HepG2 (cell line): Measurements from ENCODE around the gene GZF1. TPM values are rescaled to one million over a fixed set of nuclear protein-coding genes. Genes with fewer than 3 reads are reported as not detected.

Experiments used
- ATAC-seq: fragments of 200-7000 bp; cut with Tn5 transposase; 3 replicates; pipeline ENCODE4 v1.9.1; 2020; ENCODE audit warnings: mild to moderate bottlenecking, moderate library complexity
- BruUV-seq: library from RNA; stranded (reverse); fragments of 400-500 nt; replicated peaks from 2 replicates; lab custom pipeline; 2021; lab: Mats Ljungman, UMichigan
- CTCF ChIA-PET: fragments of 300-600 bp; formaldehyde crosslinking; extraction: SDS; loops from one replicate; lab custom pipeline; 2021; ENCODE audit warnings: low total read pairs, inconsistent platforms, low intra/inter-chr PET ratio; lab: Yijun Ruan, JAX
- POLR2A ChIA-PET: fragments of 350-600 bp; sonication (Branson Sonifier 250); formaldehyde crosslinking; loops from one replicate; lab custom pipeline; 2020; ENCODE audit warnings: antibody characterized with exemption, inconsistent platforms; lab: Yijun Ruan, JAX
- DNase-seq: peaks from one replicate; pipeline ENCODE4 v3.0.0-alpha.2; 2015; ENCODE audit warnings: low spot score
- FAIRE-seq: peaks from 3 replicates; lab custom pipeline; 2011; peaks lifted over from hg19 to GRCh38; lab: Jason Lieb, UNC
- H2AFZ ChIP-seq: one replicate; pipeline ENCODE4 v1.6.1; 2011; ENCODE audit warnings: low read length, inconsistent platforms
- H3K27ac ChIP-seq: fragments of 300-600 bp; 3 replicates; pipeline ENCODE4 v1.8.0; 2011; ENCODE audit warnings: mixed run types, mild to moderate bottlenecking, mixed read lengths, low read length, inconsistent platforms; ENCODE audit not compliant: insufficient read depth; ENCODE audit errors: extremely low read length
- H3K27me3 ChIP-seq, 2 experiments: fragments of 200-600 bp in 1 of 2; 2 replicates in 1 of 2; 3 replicates in 1 of 2; pipeline versions ENCODE4 v1.6.0 to v1.8.0; 2011; ENCODE audit warnings: low read length in 2 of 2, mild to moderate bottlenecking in 2 of 2, moderate library complexity in 2 of 2, inconsistent platforms in 1 of 2; ENCODE audit not compliant: insufficient read depth in 2 of 2, control insufficient read depth in 1 of 2
- H3K36me3 ChIP-seq, 2 experiments: fragments of 200-600 bp in 1 of 2; replicated peaks in 1 of 2; 2 replicates in 1 of 2; 3 replicates in 1 of 2; pipeline versions ENCODE4 v1.5.1 to v1.8.0; 2011; ENCODE audit warnings: low read length in 2 of 2, inconsistent platforms in 1 of 2; ENCODE audit not compliant: insufficient read depth in 2 of 2, control insufficient read depth in 1 of 2
- H3K4me1 ChIP-seq: 2 replicates; pipeline ENCODE4 v1.5.1; 2012; ENCODE audit warnings: low read length, inconsistent platforms; ENCODE audit not compliant: insufficient read depth
- H3K4me2 ChIP-seq: 2 replicates; pipeline ENCODE4 v1.6.0; 2011; ENCODE audit warnings: low read depth, low read length, inconsistent platforms
- H3K4me3 ChIP-seq, 3 experiments: fragments of 200-600 bp in 1 of 3; sonication (generic), shearing (Covaris generic) in 1 of 3; replicated peaks in 1 of 3; 2 replicates each; pipeline ENCODE4 v1.5.1; 2011 to 2016; ENCODE audit warnings: low read length in 3 of 3, inconsistent platforms in 2 of 3, low read depth in 2 of 3, mild to moderate bottlenecking in 2 of 3, control low read depth in 1 of 3, mixed read lengths in 1 of 3; ENCODE audit not compliant: insufficient read depth in 1 of 3
- H3K79me2 ChIP-seq: one replicate; pipeline ENCODE4 v1.6.1; 2011; ENCODE audit warnings: low read length, inconsistent platforms; ENCODE audit not compliant: insufficient read depth
- H3K9ac ChIP-seq: 2 replicates; pipeline ENCODE4 v1.6.0; 2011; ENCODE audit warnings: mild to moderate bottlenecking, low read depth, low read length, inconsistent platforms; ENCODE audit not compliant: insufficient read depth
- H3K9me3 ChIP-seq: 2 replicates; pipeline ENCODE4 v1.5.1; 2012; ENCODE audit warnings: mild to moderate bottlenecking, low read length
- H4K20me1 ChIP-seq: 2 replicates; pipeline ENCODE4 v1.6.0; 2011; ENCODE audit warnings: inconsistent platforms, mild to moderate bottlenecking, low read length, moderate library complexity; ENCODE audit not compliant: insufficient read depth
- CBFB ChIP-seq: sonication (generic); formaldehyde crosslinking; IDR thresholded peaks from 2 replicates; pipeline ENCODE4 v1.4.0; 2020; ENCODE audit warnings: missing genetic modification reagents
- FOXO1 ChIP-seq: sonication (generic); formaldehyde crosslinking; IDR thresholded peaks from 2 replicates; pipeline ENCODE4 v1.4.0; 2020; ENCODE audit warnings: missing genetic modification reagents
- HCFC1 ChIP-seq: fragments of 150-350 bp; IDR thresholded peaks from 2 replicates; pipeline ENCODE4 v1.6.1; 2014; ENCODE audit warnings: low read depth, low read length
- KDM4B ChIP-seq: sonication (generic); formaldehyde crosslinking; IDR thresholded peaks from 2 replicates; pipeline ENCODE4 v1.4.0; 2020; ENCODE audit warnings: missing genetic modification reagents
- NRL ChIP-seq: sonication (generic); formaldehyde crosslinking; IDR thresholded peaks from 2 replicates; pipeline ENCODE4 v1.5.0; 2020; ENCODE audit warnings: missing genetic modification reagents, mild to moderate bottlenecking, moderate library complexity, borderline replicate concordance
- RFX3 ChIP-seq: IDR thresholded peaks from 2 replicates; pipeline ENCODE4 v1.6.1; 2016; ENCODE audit warnings: missing biosample characterization, missing genetic modification reagents
- ZBTB20 ChIP-seq: sonication (generic); formaldehyde crosslinking; IDR thresholded peaks from 2 replicates; pipeline ENCODE4 v1.8.1; 2023; ENCODE audit warnings: missing genetic modification reagents, low read depth, mild to moderate bottlenecking, borderline replicate concordance
- ZBTB3 ChIP-seq: sonication (generic); formaldehyde crosslinking; IDR thresholded peaks from 2 replicates; pipeline ENCODE4 v1.4.0; 2020; ENCODE audit warnings: low read depth, mild to moderate bottlenecking, moderate library complexity, missing genetic modification reagents, borderline replicate concordance
- ZFP62 ChIP-seq: sonication (generic); formaldehyde crosslinking; IDR thresholded peaks from 2 replicates; pipeline ENCODE4 v1.4.0; 2020; ENCODE audit warnings: missing genetic modification reagents
- ZMYM2 ChIP-seq: sonication (generic); formaldehyde crosslinking; IDR thresholded peaks from 2 replicates; pipeline ENCODE4 v1.8.0; 2022; ENCODE audit warnings: mild to moderate bottlenecking, missing genetic modification reagents
- ZNF768 ChIP-seq: sonication (generic); formaldehyde crosslinking; IDR thresholded peaks from 2 replicates; pipeline ENCODE4 v1.4.0; 2020; ENCODE audit warnings: missing genetic modification reagents
- ZNF777 ChIP-seq: sonication (generic); formaldehyde crosslinking; IDR thresholded peaks from 2 replicates; pipeline ENCODE4 v1.4.0; 2020; ENCODE audit warnings: missing genetic modification reagents
- WGBS: methylation state at CpG from one replicate; pipeline ENCODE4 v1.1.6; 2017; ENCODE audit warnings: low lambda C conversion rate; 5-methylcytosine and 5-hydroxymethylcytosine counted together
- in situ Hi-C: cut with HindIII; loops from 2 replicates; pipeline ENCODE4 v1.10.0; 2017; ENCODE audit warnings: low pct_unique_long_range_greater_than_20kb; ENCODE audit not compliant: extremely low pct_ligation_motif_present
- intact Hi-C: fragments of 100-400 bp; cut with micrococcal nuclease; formaldehyde crosslinking; loops from one replicate; pipeline ENCODE4 v1.10.0; 2022; ENCODE audit not compliant: unreplicated experiment
- polyA plus RNA-seq, 8 experiments: library from polyadenylated mRNA; depleted of rRNA in 3 of 8; stranded (reverse) in 7 of 8; unstranded in 1 of 8; fragments of >200 nt; fragmentation: Illumina TruSeq in 4 of 8; extraction: Trizol in 4 of 8; gene quantifications; 2 replicates each; pipeline versions ENCODE4 v1.2.1 to v1.2.3, GENCODE V29; 2011 to 2016; ENCODE audit warnings: low read depth in 4 of 8, missing spikeins in 1 of 8, mixed read lengths in 1 of 8; ENCODE audit not compliant: insufficient read depth in 1 of 8
- total RNA-seq, 5 experiments: library from RNA; depleted of rRNA; stranded (reverse); fragments of >200 nt; fragmentation: Illumina TruSeq; extraction: Trizol; gene quantifications; 2 replicates each; pipeline ENCODE4 v1.2.3, GENCODE V29; 2016; ENCODE audit warnings: low read depth in 1 of 5
- TF ChIP-seq, protein P1 (sequence below): sonication (generic); formaldehyde crosslinking; IDR thresholded peaks from 2 replicates; pipeline ENCODE4 v1.4.0; 2020; ENCODE audit warnings: missing genetic modification reagents
- TF ChIP-seq, protein P2 (sequence below): sonication (generic); formaldehyde crosslinking; IDR thresholded peaks from 2 replicates; pipeline ENCODE4 v1.5.0; 2020; ENCODE audit warnings: mild to moderate bottlenecking, missing genetic modification reagents

The GZF1 gene
- total and polyA plus RNA-seq, 2 of the 13 experiments (the other 11 are each of a cell fraction or from before 2014, with no cell fraction given), result 16.9 to 26.0 TPM

DNA sequence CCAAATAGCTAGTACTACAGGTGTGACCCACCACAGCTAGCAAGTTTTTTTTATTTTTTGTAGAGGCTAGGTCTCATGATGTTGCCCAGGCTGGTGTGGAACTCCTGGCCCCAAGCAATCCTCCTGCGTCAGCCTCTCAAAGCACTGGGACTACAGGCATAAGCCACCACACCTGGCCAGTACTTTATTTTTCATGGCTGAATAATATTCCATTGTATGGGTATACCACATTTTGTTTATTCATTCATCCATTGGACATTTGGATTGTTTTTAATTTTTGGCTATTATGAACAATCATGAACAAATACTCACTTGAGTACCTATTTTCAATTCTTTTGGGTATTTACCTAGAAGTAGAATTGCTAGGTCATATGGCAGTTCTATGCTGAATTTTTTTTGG, 18.4 kb upstream of the GZF1 start:
- no peaks in the 10 kb centered on the region; a peak in 1 of 5 replicates for H3K27me3 ChIP-seq
- DNase-seq (no peak), ATAC-seq (no peak), FAIRE-seq (no peak)
- peaks cover 17% of the 10 kb centered on the region for H3K4me1 ChIP-seq
- no peak overlapping the region for H2AFZ ChIP-seq
- H3K27ac ChIP-seq, result no peak overlapping the region
- no peak overlapping the region for H3K4me2 ChIP-seq
- H3K36me3 ChIP-seq, result no peaks in the 10 kb centered on the region
- H3K79me2 ChIP-seq, result no peaks in the 10 kb centered on the region
- no TSS peak for BruUV-seq
- no peaks in the 10 kb centered on the region for H4K20me1 ChIP-seq
- TF ChIP-seq ZFP62 (CRISPR knock-in tag) (no peak), ZNF768 (CRISPR knock-in tag) (no peak), HCFC1 (no peak), ZBTB3 (no peak), ZNF777 (CRISPR knock-in tag) (no peak), FOXO1 (no peak), RFX3 (CRISPR knock-in tag) (no peak), ZBTB20 (CRISPR knock-in tag) (no peak), CBFB (CRISPR knock-in tag) (no peak), ZMYM2 (CRISPR knock-in tag) (no peak), NRL (CRISPR knock-in tag) (no peak), KDM4B (no peak)
- TF ChIP-seq, protein P1, sequence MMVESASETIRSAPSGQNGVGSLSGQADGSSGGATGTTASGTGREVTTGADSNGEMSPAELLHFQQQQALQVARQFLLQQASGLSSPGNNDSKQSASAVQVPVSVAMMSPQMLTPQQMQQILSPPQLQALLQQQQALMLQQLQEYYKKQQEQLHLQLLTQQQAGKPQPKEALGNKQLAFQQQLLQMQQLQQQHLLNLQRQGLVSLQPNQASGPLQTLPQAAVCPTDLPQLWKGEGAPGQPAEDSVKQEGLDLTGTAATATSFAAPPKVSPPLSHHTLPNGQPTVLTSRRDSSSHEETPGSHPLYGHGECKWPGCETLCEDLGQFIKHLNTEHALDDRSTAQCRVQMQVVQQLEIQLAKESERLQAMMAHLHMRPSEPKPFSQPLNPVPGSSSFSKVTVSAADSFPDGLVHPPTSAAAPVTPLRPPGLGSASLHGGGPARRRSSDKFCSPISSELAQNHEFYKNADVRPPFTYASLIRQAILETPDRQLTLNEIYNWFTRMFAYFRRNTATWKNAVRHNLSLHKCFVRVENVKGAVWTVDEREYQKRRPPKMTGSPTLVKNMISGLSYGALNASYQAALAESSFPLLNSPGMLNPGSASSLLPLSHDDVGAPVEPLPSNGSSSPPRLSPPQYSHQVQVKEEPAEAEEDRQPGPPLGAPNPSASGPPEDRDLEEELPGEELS, result no peak
- TF ChIP-seq, protein P2, sequence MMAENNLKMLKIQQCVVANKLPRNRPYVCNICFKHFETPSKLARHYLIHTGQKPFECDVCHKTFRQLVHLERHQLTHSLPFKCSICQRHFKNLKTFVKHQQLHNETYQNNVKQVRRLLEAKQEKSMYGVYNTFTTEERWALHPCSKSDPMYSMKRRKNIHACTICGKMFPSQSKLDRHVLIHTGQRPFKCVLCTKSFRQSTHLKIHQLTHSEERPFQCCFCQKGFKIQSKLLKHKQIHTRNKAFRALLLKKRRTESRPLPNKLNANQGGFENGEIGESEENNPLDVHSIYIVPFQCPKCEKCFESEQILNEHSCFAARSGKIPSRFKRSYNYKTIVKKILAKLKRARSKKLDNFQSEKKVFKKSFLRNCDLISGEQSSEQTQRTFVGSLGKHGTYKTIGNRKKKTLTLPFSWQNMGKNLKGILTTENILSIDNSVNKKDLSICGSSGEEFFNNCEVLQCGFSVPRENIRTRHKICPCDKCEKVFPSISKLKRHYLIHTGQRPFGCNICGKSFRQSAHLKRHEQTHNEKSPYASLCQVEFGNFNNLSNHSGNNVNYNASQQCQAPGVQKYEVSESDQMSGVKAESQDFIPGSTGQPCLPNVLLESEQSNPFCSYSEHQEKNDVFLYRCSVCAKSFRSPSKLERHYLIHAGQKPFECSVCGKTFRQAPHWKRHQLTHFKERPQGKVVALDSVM (CRISPR knock-in tag), result no peak
- POLR2A ChIA-PET, result no interaction called here
- no peak overlapping the region for H3K9ac ChIP-seq
- WGBS, result 90% methylated on average over 1 of the region's 1 CpG
- intact Hi-C loops (loop anchor here (10.0 kb wide), 1 partner anchor 489 kb away; no protein-coding TSS in a partner anchor), in situ Hi-C loops (loop anchor here (5.0 kb wide), 2 partner anchors 651 to 1006 kb away; no protein-coding TSS in a partner anchor)
- CTCF ChIA-PET, result no interaction called here
- H3K4me3 ChIP-seq, result no peak overlapping the region
- H3K9me3 ChIP-seq, result no peaks in the 10 kb centered on the region
